ENCODE measurements around the gene CYP4A11. TPM values are rescaled to one million over a fixed set of nuclear protein-coding genes. Genes with fewer than 3 reads are reported as not detected.

Gene CYP4A11
- total RNA-seq, 2 donors from 2014 or later: not detected

Other genes starting within 250 kb of the CYP4A11 start
- gene EFCAB14, start 222.4 kb downstream of the CYP4A11 start, total RNA-seq: 10 to 100 TPM; 48.6 to 50.3 TPM
- not detected for gene CYP4B1, start 142.4 kb downstream of the CYP4A11 start, total RNA-seq
- not detected for gene CYP4X1, start 82.2 kb upstream of the CYP4A11 start, total RNA-seq
- not detected for gene CYP4Z1, start 125.8 kb upstream of the CYP4A11 start, total RNA-seq
- not detected for gene CYP4A22, start 196.0 kb upstream of the CYP4A11 start, total RNA-seq
- gene PDZK1IP1, start 248.6 kb upstream of the CYP4A11 start, total RNA-seq: not detected